A172 (cell line): Measurements from ENCODE around the gene PRKAA1. TPM values are rescaled to one million over a fixed set of nuclear protein-coding genes. Genes with fewer than 3 reads are reported as not detected.
"Not testable (repeated sequence)": the region's sequence is repeated elsewhere in the genome, so short reads cannot be mapped to it uniquely, and the experiment has no call there.

Experiments used
- DNase-seq: peaks from one replicate; pipeline ENCODE4 v3.0.0-alpha.2; 2015; ENCODE audit warnings: low spot score
- total RNA-seq: library from RNA; depleted of rRNA; stranded (reverse); fragments of >200 nt; shearing (Covaris generic); gene quantifications from 2 replicates; pipeline ENCODE4 v1.2.3, GENCODE V29; 2014

The PRKAA1 gene
- total RNA-seq, 1 experiment from 2014 or later = 83.5 TPM

GRCh38 chr5:40826489-40827187 lies 28.5 kb upstream of the PRKAA1 start:
- no peak for DNase-seq

- DNase-seq = not testable (repeated sequence)
Measured at GRCh38 chr5:40825461-40826043, 27.4 kb upstream of the PRKAA1 start.

GRCh38 chr5:40823459-40823858 lies 25.3 kb upstream of the PRKAA1 start:
- DNase-seq = no peak

GRCh38 chr5:40813698-40814281 lies 15.6 kb upstream of the PRKAA1 start:
- DNase-seq = no peak

GRCh38 chr5:40812125-40812524 lies 14.0 kb upstream of the PRKAA1 start:
- DNase-seq = no peak

- DNase-seq = no peak
Measured at GRCh38 chr5:40801771-40802562, 3.8 kb upstream of the PRKAA1 start.

- no peak for DNase-seq
Measured at GRCh38 chr5:40799258-40799657, 1.1 kb upstream of the PRKAA1 start.

- no peak for DNase-seq
Measured at GRCh38 chr5:40798801-40799210, 632 bp upstream of the PRKAA1 start.

- peak; percentile 65 for DNase-seq
Measured at GRCh38 chr5:40797273-40798011, 732 bp downstream of the PRKAA1 start.

GRCh38 chr5:40796487-40796889 lies 1.7 kb downstream of the PRKAA1 start:
- DNase-seq = no peak

- DNase-seq = not testable (repeated sequence)
Measured at GRCh38 chr5:40794877-40795276, 3.3 kb downstream of the PRKAA1 start.

GRCh38 chr5:40794340-40794739 lies 3.8 kb downstream of the PRKAA1 start:
- DNase-seq = not testable (repeated sequence)

- not testable (repeated sequence) for DNase-seq
Measured at GRCh38 chr5:40792691-40793090, 5.5 kb downstream of the PRKAA1 start.

- no peak for DNase-seq
Measured at GRCh38 chr5:40791715-40792139, 6.4 kb downstream of the PRKAA1 start.

- no peak for DNase-seq
Measured at GRCh38 chr5:40790947-40791593, 7.1 kb downstream of the PRKAA1 start.

GRCh38 chr5:40788941-40789340 lies 9.2 kb downstream of the PRKAA1 start:
- not testable (repeated sequence) for DNase-seq

GRCh38 chr5:40787986-40788385 lies 10.2 kb downstream of the PRKAA1 start:
- no peak for DNase-seq

- DNase-seq = not testable (repeated sequence)
Measured at GRCh38 chr5:40786664-40787063, 11.5 kb downstream of the PRKAA1 start.

GRCh38 chr5:40784916-40785315 lies 13.3 kb downstream of the PRKAA1 start:
- no peak for DNase-seq

GRCh38 chr5:40784027-40784653 lies 14.0 kb downstream of the PRKAA1 start:
- DNase-seq = no peak
